Ascending aorta (tissue), 2 donors: ENCODE data around the gene LRRC27. TPM values are rescaled to one million over a fixed set of nuclear protein-coding genes. Genes with fewer than 3 reads are reported as not detected.

ENCODE experiments used
- DNase-seq, 2 donors: peaks; one replicate each; pipeline ENCODE4 v3.0.0-alpha.2; 2019; ENCODE audit warnings: low spot score in 2 of 2
- H3K27ac ChIP-seq, 2 donors: fragments of 200-600 bp; sonication (generic); one replicate each; pipeline ENCODE4 v1.5.1; 2016 to 2017; ENCODE audit warnings: mild to moderate bottlenecking in 1 of 2
- H3K27me3 ChIP-seq: fragments of 200-600 bp; sonication (generic); one replicate; pipeline ENCODE4 v1.5.1; 2017
- H3K36me3 ChIP-seq, 2 donors: fragments of 200-600 bp; sonication (generic); one replicate each; pipeline ENCODE4 v1.5.1; 2016
- H3K4me1 ChIP-seq, 2 donors: fragments of 200-600 bp; sonication (generic); one replicate each; pipeline ENCODE4 v1.5.1; 2016 to 2017; ENCODE audit warnings: mild to moderate bottlenecking in 1 of 2
- H3K4me3 ChIP-seq, 2 donors: fragments of 200-600 bp; sonication (generic); one replicate each; pipeline ENCODE4 v1.5.1; 2016 to 2017; ENCODE audit warnings: mild to moderate bottlenecking in 1 of 2
- H3K9me3 ChIP-seq, 2 donors: fragments of 200-600 bp; sonication (generic); one replicate each; pipeline ENCODE4 v1.5.1; 2016
- CTCF ChIP-seq, 3 experiments: fragments of 200-600 bp in 2 of 3; fragments of 450-650 bp in 1 of 3; sonication (generic) in 2 of 3; IDR thresholded peaks; one replicate each; pipeline ENCODE4 v1.5.1; 2016 to 2019; ENCODE audit warnings: antibody characterized with exemption in 3 of 3, mild to moderate bottlenecking in 1 of 3, moderate library complexity in 1 of 3
- intact Hi-C: fragments of 100-400 bp; cut with DNase I; formaldehyde crosslinking; loops from one replicate; pipeline ENCODE4 v1.15.1; 2023
- total RNA-seq: library from RNA; depleted of rRNA; stranded (reverse); fragments of >200 nt; gene quantifications from one replicate; pipeline ENCODE4 v1.1.0, GENCODE V29; 2016

LRRC27 gene
- total RNA-seq, 1 donor from 2014 or later: 2.0 TPM

- Histone ChIP-seq H3K36me3 (no peaks in the 10 kb centered on the region), H3K27me3 (no peaks in the 10 kb centered on the region), H3K9me3 (no peaks in the 10 kb centered on the region), H3K4me3 (no peak overlapping the region), H3K27ac (no peak overlapping the region), H3K4me1 (no peaks in the 10 kb centered on the region)
- no peak for TF ChIP-seq CTCF (IDR thresholded peaks at IDR 0.05)
- DNase-seq: no peak
- intact Hi-C loops: no loop called here
These were observed 42.2 kb downstream of the LRRC27 start for GRCh38 chr10:132374176-132374575.

GRCh38 chr10:132374612-132375011 lies 42.6 kb downstream of the LRRC27 start:
- H3K27ac ChIP-seq: no peak overlapping the region
- no peak for TF ChIP-seq CTCF (IDR thresholded peaks at IDR 0.05)
- no peak for DNase-seq
- no peaks in the 10 kb centered on the region for H3K27me3 ChIP-seq
- H3K36me3 ChIP-seq: no peaks in the 10 kb centered on the region
- no peaks in the 10 kb centered on the region for H3K4me1 ChIP-seq
- no peaks in the 10 kb centered on the region for H3K9me3 ChIP-seq
- no peak overlapping the region for H3K4me3 ChIP-seq
- intact Hi-C loops: no loop called here

GRCh38 chr10:132375116-132375794 lies 43.3 kb downstream of the LRRC27 start:
- TF ChIP-seq CTCF (IDR thresholded peaks at IDR 0.05): no peak
- no peak for DNase-seq

GRCh38 chr10:132375795-132376297 lies 43.9 kb downstream of the LRRC27 start:
- Histone ChIP-seq H3K4me1 (no peaks in the 10 kb centered on the region), H3K27me3 (no peaks in the 10 kb centered on the region), H3K36me3 (no peaks in the 10 kb centered on the region), H3K9me3 (no peaks in the 10 kb centered on the region), H3K4me3 (no peak overlapping the region), H3K27ac (no peak overlapping the region)
- no peak for TF ChIP-seq CTCF (IDR thresholded peaks at IDR 0.05)
- DNase-seq: no peak
- intact Hi-C loops: no loop called here

More at GRCh38 chr10:132375116-132375794, 43.3 kb downstream of the LRRC27 start:
- H3K36me3 ChIP-seq: no peaks in the 10 kb centered on the region
- H3K4me3 ChIP-seq: no peak overlapping the region
- no peaks in the 10 kb centered on the region for H3K9me3 ChIP-seq
- no peaks in the 10 kb centered on the region for H3K4me1 ChIP-seq
- no peak overlapping the region for H3K27ac ChIP-seq
- intact Hi-C loops: no loop called here
- no peaks in the 10 kb centered on the region for H3K27me3 ChIP-seq

- no peak for DNase-seq
- no peak for TF ChIP-seq CTCF (IDR thresholded peaks at IDR 0.05)
These were observed 44.4 kb downstream of the LRRC27 start for GRCh38 chr10:132376394-132376851.

More at GRCh38 chr10:132376394-132376851, 44.4 kb downstream of the LRRC27 start:
- Histone ChIP-seq H3K36me3 (no peaks in the 10 kb centered on the region), H3K27ac (no peak overlapping the region), H3K9me3 (no peaks in the 10 kb centered on the region), H3K4me1 (no peaks in the 10 kb centered on the region), H3K27me3 (no peaks in the 10 kb centered on the region), H3K4me3 (no peak overlapping the region)
- intact Hi-C loops: no loop called here
